B cell (primary cell): Measurements from ENCODE around the gene ELMO1. TPM values are rescaled to one million over a fixed set of nuclear protein-coding genes. Genes with fewer than 3 reads are reported as not detected.

Experiments used
- ATAC-seq: fragments of 200-7000 bp; cut with Tn5 transposase; one replicate; pipeline ENCODE4 v1.10.0; 2021; ENCODE audit warnings: low read depth, mild to moderate bottlenecking, moderate number of reproducible peaks, moderate library complexity
- CTCF ChIA-PET: fragments of 350-600 bp; sonication (Branson Sonifier 250); formaldehyde crosslinking; loops from one replicate; lab custom pipeline; 2021; ENCODE audit warnings: antibody characterized with exemption, inconsistent platforms; lab: Charles Lee
- POLR2A ChIA-PET: fragments of 350-600 bp; sonication (Branson Sonifier 250); formaldehyde crosslinking; loops from one replicate; lab custom pipeline; 2021; ENCODE audit warnings: antibody characterized with exemption; lab: Charles Lee
- DNase-seq: peaks from one replicate; pipeline ENCODE4 v3.0.0; 2013
- H2AFZ ChIP-seq: 2 replicates; pipeline ENCODE4 v1.6.1; 2012; ENCODE audit warnings: mild to moderate bottlenecking, low read depth, low read length; ENCODE audit not compliant: insufficient read depth, poor library complexity, severe bottlenecking
- H3K27ac ChIP-seq, 2 donors: 1 replicate in 1 of 2; 2 replicates in 1 of 2; pipeline ENCODE4 v1.5.1; 2012 to 2013; ENCODE audit warnings: low read length in 2 of 2, mild to moderate bottlenecking in 2 of 2, moderate library complexity in 1 of 2
- H3K27me3 ChIP-seq, 4 experiments: fragments of 200-600 bp in 1 of 4; sonication (generic) in 1 of 4; replicated peaks in 1 of 4; 1 replicate in 2 of 4; 2 replicates in 2 of 4; pipeline versions ENCODE4 v1.6.1 to v1.7.0; 2013 to 2016; ENCODE audit warnings: low read length in 3 of 4, mild to moderate bottlenecking in 2 of 4, mixed read lengths in 1 of 4, moderate library complexity in 1 of 4; ENCODE audit not compliant: insufficient read depth in 4 of 4, control insufficient read depth in 3 of 4; ENCODE audit errors: control extremely low read depth in 1 of 4
- H3K36me3 ChIP-seq, 2 experiments: replicated peaks in 1 of 2; 1 replicate in 1 of 2; 2 replicates in 1 of 2; pipeline versions ENCODE4 v1.6.1 to v1.7.1; 2013; ENCODE audit warnings: low read length in 1 of 2; ENCODE audit not compliant: insufficient read depth in 2 of 2, control insufficient read depth in 1 of 2; ENCODE audit errors: control extremely low read depth in 1 of 2, extremely low read depth in 1 of 2
- H3K4me1 ChIP-seq, 2 donors: fragments of 200-600 bp in 1 of 2; sonication (generic) in 1 of 2; 1 replicate in 1 of 2; 2 replicates in 1 of 2; pipeline versions ENCODE4 v1.5.1 to v1.6.1; 2013 to 2017; ENCODE audit warnings: low read length in 2 of 2; ENCODE audit not compliant: control insufficient read depth in 2 of 2, insufficient read depth in 2 of 2
- H3K4me2 ChIP-seq: replicated peaks from 2 replicates; pipeline ENCODE3; 2012; ENCODE audit warnings: mild to moderate bottlenecking, low read depth, low read length; ENCODE audit not compliant: poor library complexity, severe bottlenecking
- H3K4me3 ChIP-seq, 5 experiments: fragments of 200-600 bp in 1 of 5; sonication (generic) in 1 of 5; 1 replicate in 3 of 5; 2 replicates in 2 of 5; pipeline versions ENCODE4 v1.5.1 to v1.7.0; 2011 to 2016; ENCODE audit warnings: low read length in 4 of 5, mild to moderate bottlenecking in 4 of 5, low read depth in 2 of 5, control low read depth in 1 of 5, moderate library complexity in 1 of 5; ENCODE audit not compliant: insufficient read depth in 1 of 5; ENCODE audit errors: control extremely low read depth in 1 of 5, extremely low read depth in 1 of 5
- H3K79me2 ChIP-seq: fragments of 200-600 bp; sonication (generic); one replicate; pipeline ENCODE4 v1.6.0; 2016; ENCODE audit warnings: low read length; ENCODE audit not compliant: control insufficient read depth, insufficient read depth
- H3K9ac ChIP-seq: fragments of 200-600 bp; sonication (generic); 2 replicates; pipeline ENCODE4 v1.6.1; 2017; ENCODE audit warnings: mild to moderate bottlenecking, low read length, moderate library complexity
- H3K9me3 ChIP-seq, 3 donors: one replicate each; pipeline versions ENCODE4 v1.6.1 to v1.7.1; 2013; ENCODE audit warnings: low read length in 2 of 3; ENCODE audit not compliant: control insufficient read depth in 2 of 3, insufficient read depth in 1 of 3; ENCODE audit errors: control extremely low read depth in 1 of 3
- H4K20me1 ChIP-seq: 2 replicates; pipeline ENCODE4 v1.6.0; 2012; ENCODE audit warnings: mild to moderate bottlenecking, low read length; ENCODE audit not compliant: insufficient read depth, control insufficient read depth, poor library complexity, severe bottlenecking
- H3K27ac Mint-ChIP-seq: one replicate; pipeline ENCODE4 v1.8.0; 2021; ENCODE audit warnings: mixed read lengths
- H3K27me3 Mint-ChIP-seq: one replicate; pipeline ENCODE4 v1.8.0; 2021; ENCODE audit warnings: mixed read lengths
- H3K4me1 Mint-ChIP-seq: one replicate; pipeline ENCODE4 v1.8.0; 2021; ENCODE audit warnings: mixed read lengths
- H3K4me3 Mint-ChIP-seq: one replicate; pipeline ENCODE4 v1.8.0; 2021; ENCODE audit warnings: mixed read lengths
- H3K9me3 Mint-ChIP-seq: one replicate; pipeline ENCODE4 v1.8.0; 2022; ENCODE audit warnings: mixed read lengths; ENCODE audit not compliant: insufficient read depth
- EZH2 ChIP-seq: IDR thresholded peaks from 2 replicates; pipeline ENCODE4 v1.6.1; 2012; ENCODE audit warnings: borderline replicate concordance, low read depth, mild to moderate bottlenecking, moderate library complexity, low read length; ENCODE audit not compliant: insufficient read depth, poor library complexity, severe bottlenecking
- WGBS: methylation state at CpG from one replicate; pipeline ENCODE4 v1.1.5; 2013; ENCODE audit warnings: missing lambda C conversion rate; ENCODE audit not compliant: insufficient coverage; 5-methylcytosine and 5-hydroxymethylcytosine counted together
- intact Hi-C: fragments of 100-400 bp; cut with micrococcal nuclease; formaldehyde crosslinking; loops from one replicate; pipeline ENCODE4 v1.10.0; 2022
- polyA plus RNA-seq: library from polyadenylated mRNA; depleted of rRNA; stranded (reverse); fragments of >200 nt; gene quantifications from 2 replicates; pipeline ENCODE4 v1.2.3, GENCODE V29; 2012
- total RNA-seq, 2 donors: library from RNA; stranded (reverse); fragments of 120-200 nt in 1 of 2; gene quantifications; 1 replicate in 1 of 2; 2 replicates in 1 of 2; pipeline versions ENCODE4 v1.2.3 to v1.2.4, GENCODE V29; 2013 to 2022
- TF ChIP-seq, protein P1 (sequence below): fragments of 200-600 bp; IDR thresholded peaks from one replicate; pipeline ENCODE4 v1.8.0; 2022; ENCODE audit warnings: antibody characterized with exemption, mild to moderate bottlenecking

ELMO1 gene
- total and polyA plus RNA-seq, 2 donors (not counting 1 experiment from before 2014, with no cell fraction given) = 44.7 to 177 TPM

DNA sequence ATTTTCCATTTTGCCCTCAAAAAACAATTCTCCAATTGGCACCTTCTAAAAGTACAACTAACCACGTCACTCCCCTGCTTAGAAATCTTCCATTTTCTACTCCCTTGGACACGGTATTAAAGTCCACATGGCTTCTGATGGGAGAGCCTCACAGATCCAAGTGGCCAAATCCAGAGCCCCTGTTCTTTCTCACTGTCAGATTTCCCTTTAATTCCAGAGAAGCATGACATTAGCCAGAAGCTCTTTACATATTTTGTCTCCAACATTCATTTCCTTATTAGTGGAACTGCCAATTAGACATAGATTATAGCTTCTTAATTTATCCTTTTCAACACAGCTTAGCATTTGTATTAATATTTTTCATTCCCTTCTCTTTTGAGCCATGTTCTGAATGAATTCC is 118.7 kb downstream of the ELMO1 start:
- Histone ChIP-seq H3K4me2 (no peak overlapping the region), H3K27me3 (no peaks in the 10 kb centered on the region), H3K4me1 (peaks cover 0 to 6% of the 10 kb centered on the region in 2 donors), H3K9ac (no peak overlapping the region), H4K20me1 (peaks cover 48% of the 10 kb centered on the region), H3K4me3 (no peak overlapping the region), H3K79me2 (peaks cover 99% of the 10 kb centered on the region), H3K36me3 (peaks cover 0 to 24% of the 10 kb centered on the region in 2 experiments), H2AFZ (no peak overlapping the region), H3K9me3 (no peaks in the 10 kb centered on the region), H3K27ac (no peak overlapping the region)
- ChIA-PET CTCF (no interaction called here), POLR2A (no interaction called here)
- no peak for ATAC-seq
- Mint-ChIP-seq H3K9me3 (no peaks in the 10 kb centered on the region), H3K27ac (no peak overlapping the region), H3K4me3 (no peak overlapping the region), H3K27me3 (no peaks in the 10 kb centered on the region), H3K4me1 (peaks cover 41% of the 10 kb centered on the region)
- intact Hi-C loops = no loop called here
- 100% methylated on average over 2 of the region's 2 CpGs for WGBS
- no peak for DNase-seq
- TF ChIP-seq EZH2 = no peak
- TF ChIP-seq, protein P1, sequence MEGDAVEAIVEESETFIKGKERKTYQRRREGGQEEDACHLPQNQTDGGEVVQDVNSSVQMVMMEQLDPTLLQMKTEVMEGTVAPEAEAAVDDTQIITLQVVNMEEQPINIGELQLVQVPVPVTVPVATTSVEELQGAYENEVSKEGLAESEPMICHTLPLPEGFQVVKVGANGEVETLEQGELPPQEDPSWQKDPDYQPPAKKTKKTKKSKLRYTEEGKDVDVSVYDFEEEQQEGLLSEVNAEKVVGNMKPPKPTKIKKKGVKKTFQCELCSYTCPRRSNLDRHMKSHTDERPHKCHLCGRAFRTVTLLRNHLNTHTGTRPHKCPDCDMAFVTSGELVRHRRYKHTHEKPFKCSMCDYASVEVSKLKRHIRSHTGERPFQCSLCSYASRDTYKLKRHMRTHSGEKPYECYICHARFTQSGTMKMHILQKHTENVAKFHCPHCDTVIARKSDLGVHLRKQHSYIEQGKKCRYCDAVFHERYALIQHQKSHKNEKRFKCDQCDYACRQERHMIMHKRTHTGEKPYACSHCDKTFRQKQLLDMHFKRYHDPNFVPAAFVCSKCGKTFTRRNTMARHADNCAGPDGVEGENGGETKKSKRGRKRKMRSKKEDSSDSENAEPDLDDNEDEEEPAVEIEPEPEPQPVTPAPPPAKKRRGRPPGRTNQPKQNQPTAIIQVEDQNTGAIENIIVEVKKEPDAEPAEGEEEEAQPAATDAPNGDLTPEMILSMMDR = no peak

DNA sequence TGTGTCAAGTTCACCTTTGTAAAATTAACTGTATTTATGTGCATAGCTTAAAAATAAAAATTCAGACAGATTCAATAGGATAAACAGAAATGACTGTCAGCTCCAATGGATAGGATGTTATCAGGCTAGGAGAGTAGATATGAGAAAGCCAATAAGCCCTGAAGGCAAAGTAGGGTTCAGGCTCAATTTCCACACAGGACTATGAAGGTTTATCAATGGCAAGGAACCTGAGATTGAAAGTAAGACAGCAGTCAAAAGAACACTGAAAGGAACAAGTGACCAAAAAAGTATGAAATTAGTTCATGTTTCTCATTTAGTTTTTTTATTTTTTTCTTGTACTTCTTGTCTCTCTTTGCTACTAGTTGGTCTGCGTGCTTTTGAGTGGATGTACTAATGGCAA is 121.4 kb downstream of the ELMO1 start:
- H2AFZ ChIP-seq = no peak overlapping the region
- no CpG with 5 or more reads among the region's 1 CpG for WGBS
- Mint-ChIP-seq H3K4me1 (peaks cover 22% of the 10 kb centered on the region), H3K4me3 (no peak overlapping the region), H3K27me3 (no peaks in the 10 kb centered on the region), H3K9me3 (no peaks in the 10 kb centered on the region), H3K27ac (no peak overlapping the region)
- ChIA-PET POLR2A (no interaction called here), CTCF (no interaction called here)
- no peaks in the 10 kb centered on the region for H3K27me3 ChIP-seq
- peaks cover 49% of the 10 kb centered on the region for H4K20me1 ChIP-seq
- no peak overlapping the region for H3K4me3 ChIP-seq
- H3K36me3 ChIP-seq = peaks cover 0 to 31% of the 10 kb centered on the region in 2 experiments
- no peak overlapping the region for H3K4me2 ChIP-seq
- DNase-seq (no peak), ATAC-seq (no peak)
- peaks cover 97% of the 10 kb centered on the region for H3K79me2 ChIP-seq
- H3K9me3 ChIP-seq = no peaks in the 10 kb centered on the region
- no peak overlapping the region for H3K9ac ChIP-seq
- intact Hi-C loops = no loop called here
- no peak for TF ChIP-seq EZH2
- TF ChIP-seq, protein P1 = no peak
- no peaks in the 10 kb centered on the region for H3K4me1 ChIP-seq
- no peak overlapping the region for H3K27ac ChIP-seq
